HG03342 (cell line): Measurements from ENCODE around the gene LMF2.

Source experiments
- ATAC-seq: cut with Tn5 transposase; IDR thresholded peaks from one replicate; pipeline ENCODE4 v1.9.1; 2021; ENCODE audit warnings: mild to moderate bottlenecking, moderate library complexity; ENCODE audit not compliant: unreplicated experiment

LMF2 gene

DNA sequence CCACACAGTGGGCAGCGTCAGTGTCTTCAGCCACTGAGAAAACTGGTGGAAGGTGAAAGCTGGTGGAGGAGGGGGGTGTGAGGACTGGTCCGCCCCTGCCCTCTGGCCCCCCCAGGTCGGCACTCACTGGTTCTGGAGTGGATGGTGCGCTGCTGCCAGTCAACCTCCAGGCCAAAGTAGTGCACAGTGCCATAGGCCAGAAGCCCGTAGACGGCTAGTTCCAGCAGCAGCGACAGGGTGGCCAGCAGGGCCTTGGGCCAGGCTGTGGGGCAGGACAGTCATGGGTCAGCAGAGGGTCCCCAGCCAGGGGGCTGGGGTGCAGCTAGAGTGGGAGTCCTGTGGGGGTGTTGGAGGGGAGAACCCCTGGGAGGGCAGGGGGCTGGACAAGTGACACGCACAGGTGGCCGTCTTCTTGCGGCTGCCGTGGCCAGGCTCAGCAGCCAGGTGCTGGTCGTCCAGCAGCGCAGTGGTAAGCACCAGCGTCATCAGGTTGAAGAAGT is 2.2 kb downstream of the LMF2 start:
- no peak for ATAC-seq

DNA sequence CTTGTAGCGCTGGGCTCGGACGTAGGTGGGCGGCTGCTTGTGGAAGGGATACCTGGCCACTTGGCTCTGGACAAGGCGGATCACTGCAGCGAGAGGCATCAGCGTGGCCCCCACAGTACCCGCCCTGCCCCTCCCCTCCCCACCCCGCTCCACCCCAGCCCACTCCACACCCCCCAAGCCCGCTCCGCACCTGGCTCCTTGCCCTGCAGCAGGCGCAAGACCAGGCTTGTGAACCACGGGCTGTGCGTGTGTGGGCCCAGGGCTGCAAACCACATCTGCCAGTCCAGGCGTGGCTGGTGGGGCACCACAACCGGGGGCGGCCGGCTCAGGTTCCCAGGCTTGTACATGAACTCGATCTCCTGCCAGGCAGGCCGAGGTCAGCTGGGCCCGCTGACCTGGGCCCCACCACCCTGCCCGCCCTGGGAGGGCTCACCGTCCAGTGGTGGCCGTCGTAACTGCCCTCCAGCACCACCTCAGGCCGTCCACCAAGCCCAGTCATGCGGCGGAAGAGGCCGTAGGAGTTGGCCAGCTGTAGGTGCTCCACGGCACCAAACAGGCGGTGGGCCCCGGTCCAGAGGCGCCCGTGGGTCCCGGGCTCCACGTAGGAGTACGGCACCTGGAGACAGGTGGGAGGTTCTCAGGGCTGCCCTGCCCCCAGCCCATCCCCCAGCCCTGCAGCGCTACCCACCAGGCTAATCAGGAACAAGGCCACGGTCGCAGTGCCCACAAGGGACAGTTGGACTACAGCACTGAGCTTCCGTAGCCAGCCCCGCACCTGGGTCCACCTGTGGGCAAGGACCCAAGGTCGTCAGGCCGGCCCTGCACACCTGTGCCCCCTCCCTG is 2.9 kb downstream of the LMF2 start:
- ATAC-seq, result no peak

DNA sequence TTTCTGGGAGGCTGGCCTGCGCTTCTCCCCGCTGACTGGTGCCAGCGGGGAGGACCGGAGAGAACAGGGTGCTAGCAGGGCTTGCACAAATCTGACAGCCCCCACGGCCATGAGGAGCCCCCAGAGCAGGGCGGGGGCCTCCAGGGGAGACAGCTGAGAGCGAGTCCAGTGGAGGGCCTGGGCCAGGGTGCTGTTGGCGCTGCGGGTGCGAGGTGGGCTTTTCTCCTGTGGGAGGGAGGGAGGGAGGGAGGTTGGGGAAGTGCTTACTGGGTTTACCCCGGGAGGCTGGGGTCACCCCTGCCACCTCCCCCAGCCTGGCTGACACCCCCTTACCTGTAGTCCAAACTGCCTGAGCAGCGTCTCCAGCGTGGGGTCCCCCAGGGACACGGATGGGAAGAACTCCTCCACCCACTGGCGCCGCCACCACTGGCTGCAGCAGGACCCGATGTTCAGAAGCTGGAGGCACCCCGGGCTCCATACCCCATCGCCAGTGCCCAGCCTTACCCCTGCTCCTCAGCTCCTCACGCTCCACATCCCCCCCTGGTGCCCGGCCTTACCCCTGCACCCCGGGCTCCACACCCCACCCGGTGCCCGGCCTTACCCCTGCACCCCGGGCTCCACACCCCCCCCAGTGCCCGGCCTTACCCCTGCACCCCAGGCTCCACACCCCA is 3.9 kb downstream of the LMF2 start:
- no peak for ATAC-seq

DNA sequence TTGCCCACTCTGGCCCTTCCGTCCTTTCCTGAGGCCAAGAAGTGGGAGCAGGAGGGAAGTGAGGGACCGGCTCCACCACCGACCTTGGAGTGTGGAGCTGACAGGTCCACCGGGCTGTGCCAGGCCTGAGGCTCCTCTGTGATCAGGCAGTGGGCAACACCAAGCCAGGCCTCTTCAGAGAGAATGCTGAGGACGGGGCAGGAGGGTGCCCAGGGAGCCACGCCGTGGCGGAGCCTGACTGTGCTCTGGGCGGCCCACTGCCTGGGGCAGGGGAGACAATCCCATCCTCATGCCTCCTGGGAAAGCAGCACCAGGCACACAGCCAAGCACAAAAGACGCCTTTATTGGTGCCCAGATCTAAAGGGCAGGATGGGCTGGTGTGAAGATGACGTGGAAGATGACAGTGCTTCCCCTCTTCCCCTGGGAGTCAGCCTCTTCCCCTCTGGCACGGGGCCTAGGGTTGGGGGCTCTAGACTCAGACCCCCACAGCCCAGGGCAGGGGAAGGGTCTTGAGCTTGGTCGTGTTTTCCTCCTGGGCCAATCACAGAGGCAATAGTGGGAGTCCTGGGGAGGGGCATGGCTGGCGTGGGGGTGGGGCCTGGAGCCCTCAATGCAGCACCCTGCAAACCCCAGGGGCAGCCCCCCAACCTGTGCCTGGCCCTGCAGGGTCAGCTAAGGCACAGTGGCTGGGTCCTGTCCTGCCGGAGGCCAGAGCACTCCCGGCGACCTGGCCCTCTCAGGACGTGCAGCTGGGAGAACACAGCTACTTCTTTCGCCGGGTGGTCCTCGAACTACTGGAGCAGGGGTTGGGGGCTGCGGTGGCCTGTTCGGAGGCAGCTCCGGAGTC is 4.7 kb downstream of the LMF2 start:
- no peak for ATAC-seq

DNA sequence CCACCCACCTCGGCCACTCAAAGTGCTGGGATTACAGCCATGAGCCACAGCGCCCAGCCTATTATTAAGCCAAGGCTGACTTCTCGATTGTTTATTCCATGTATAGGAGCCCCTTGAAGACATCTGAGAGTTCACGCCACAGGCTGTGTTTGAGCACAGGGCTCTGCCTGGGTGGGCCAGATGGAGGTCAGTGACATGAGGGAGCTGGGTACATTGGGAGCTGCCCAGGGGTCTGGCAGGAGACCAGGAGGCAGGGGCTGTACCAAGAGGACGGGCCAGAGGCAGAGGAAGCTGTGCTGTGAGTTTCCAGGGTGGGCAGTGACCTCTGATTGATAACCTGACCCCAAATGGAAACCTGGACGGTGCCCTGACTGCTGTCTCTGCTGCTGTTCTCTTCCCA is 5.4 kb downstream of the LMF2 start:
- ATAC-seq, result no peak

DNA sequence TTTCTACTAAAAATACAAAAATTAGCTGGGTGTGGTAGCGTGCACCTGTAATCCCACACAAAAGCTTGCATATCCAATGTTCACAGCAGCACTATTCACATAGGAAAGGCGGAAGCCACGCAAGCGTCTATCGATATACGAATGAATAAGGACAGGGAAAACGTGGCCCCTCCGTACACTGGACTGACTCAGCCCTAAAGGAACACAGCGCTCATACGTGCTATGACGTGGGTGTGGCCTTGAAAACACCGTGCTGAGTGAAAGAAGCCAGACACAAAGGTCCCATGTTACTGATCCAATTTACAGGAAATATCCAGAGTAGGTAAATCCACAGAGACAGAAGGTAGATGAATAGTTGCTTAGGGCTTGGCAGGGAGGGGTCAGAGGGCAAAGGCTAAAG is 7.0 kb downstream of the LMF2 start:
- no peak for ATAC-seq

DNA sequence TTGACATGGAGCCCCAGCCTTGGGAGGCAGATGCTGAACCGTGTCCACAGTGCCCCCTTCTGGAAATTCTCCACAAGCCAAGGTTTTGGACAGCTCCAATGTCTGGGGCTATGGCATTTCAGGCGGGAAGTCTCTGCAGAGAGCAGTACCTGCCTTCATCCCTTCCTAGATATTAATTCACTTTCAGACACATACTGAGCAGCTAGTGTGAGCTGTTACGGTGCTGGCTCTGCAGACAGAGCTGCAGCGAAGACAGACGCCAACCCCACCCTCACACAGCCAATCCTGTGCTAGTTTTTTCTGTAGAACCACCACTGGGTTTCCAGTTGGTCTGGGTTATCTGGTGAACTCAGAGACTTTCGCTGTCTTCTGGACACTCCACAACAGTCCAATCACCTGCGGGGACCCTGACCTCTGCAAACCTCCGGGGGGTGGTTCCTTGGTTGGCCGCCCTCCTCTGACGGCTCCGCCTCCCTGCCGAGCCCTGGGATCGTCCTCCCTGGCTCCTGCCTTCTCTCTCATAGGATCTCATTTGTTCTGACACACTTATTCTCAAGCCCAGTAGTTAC is 9.1 kb downstream of the LMF2 start:
- no peak for ATAC-seq

DNA sequence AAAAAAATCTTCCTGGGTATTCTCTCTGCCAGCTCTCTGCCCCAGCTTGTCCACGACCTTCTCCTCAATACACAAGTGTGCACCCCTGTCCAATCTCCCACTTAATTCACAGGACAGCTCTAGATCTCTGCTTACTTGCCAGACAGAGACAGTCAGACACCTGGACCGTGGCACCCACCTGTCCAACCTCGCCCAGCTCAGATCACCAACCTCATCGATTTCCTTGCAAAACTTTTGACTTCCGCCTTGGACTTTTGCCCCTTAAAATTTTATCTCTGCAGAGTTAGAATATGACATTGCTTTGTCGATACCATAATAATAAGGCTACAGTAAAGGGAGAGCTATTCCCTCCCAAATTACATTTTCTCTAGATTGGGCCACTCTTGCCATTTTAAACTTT is 10.4 kb downstream of the LMF2 start:
- ATAC-seq, result no peak

DNA sequence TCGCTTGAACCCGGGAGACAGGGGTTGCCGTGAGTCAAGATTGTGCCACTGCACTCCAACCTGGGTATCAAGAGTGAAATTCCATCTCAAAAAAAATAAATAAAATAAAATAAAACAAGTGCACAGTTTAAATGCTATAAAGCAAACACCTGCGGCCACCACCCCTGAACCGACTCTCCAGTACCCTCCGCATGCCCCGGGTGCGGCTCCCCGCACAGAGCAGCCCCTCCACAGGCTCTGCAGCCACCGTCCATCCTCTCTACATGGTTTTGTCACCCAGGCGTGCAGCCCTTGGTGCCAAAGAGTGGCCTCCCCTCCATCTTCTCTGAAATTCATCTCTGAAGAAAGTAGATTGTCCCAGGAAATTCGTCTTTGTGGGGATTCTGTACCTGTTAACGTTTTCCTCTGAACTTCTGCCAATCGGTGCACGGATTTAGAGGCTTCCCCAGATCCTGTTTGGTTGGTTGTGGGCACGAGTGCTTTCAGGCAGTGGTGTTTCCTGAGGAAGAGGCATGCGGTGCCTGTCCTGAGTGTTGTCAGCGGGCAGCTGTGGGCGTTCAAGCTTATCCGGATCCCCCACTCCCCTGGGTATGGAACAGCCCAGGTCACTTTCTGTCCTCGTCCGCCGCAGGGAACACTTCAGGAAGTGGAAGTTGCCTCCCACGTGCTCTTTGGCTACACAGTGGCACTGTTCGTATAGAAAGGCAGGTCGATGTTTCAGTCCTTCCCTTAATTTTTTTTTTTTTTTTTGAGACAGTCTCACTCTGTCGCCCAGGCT is 16.8 kb downstream of the LMF2 start:
- no peak for ATAC-seq

DNA sequence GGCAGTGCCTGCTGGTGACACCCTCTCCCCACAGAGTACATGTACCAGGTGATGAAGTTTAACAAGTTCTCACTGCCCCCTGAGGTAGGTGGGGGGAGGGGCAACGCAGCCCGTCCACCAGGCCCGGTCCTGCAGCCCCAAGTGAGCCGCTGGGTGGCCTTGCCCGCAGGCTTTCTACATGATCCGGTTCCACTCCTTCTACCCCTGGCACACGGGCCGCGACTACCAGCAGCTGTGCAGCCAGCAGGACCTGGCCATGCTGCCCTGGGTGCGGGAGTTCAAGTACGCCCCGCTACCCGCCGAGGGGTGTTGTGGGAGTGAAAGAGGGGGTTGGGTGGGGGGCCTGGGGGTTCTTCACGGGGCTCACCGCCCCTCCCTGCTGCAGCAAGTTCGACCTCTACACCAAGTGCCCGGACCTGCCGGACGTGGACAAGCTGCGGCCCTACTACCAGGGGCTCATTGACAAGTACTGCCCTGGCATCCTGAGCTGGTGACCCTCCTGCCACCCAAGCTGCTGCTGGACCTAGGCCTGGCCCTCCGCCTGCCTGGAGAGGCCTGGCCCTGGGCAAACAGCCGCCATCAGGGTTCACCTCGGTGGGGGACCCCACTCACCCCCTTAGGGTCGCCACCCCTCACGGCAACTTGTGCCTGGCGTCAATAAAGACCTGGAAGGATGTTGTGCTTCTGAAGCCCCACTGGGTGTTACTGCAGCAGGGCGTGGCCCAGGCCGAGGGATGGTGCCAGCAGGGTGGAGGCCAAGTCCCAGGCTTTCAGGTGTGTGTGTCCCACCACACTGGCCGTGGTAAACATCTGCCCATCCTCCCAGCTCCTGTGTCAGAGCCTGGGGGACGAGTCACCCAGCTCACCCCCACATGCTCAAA is 17.9 kb downstream of the LMF2 start:
- no peak for ATAC-seq

DNA sequence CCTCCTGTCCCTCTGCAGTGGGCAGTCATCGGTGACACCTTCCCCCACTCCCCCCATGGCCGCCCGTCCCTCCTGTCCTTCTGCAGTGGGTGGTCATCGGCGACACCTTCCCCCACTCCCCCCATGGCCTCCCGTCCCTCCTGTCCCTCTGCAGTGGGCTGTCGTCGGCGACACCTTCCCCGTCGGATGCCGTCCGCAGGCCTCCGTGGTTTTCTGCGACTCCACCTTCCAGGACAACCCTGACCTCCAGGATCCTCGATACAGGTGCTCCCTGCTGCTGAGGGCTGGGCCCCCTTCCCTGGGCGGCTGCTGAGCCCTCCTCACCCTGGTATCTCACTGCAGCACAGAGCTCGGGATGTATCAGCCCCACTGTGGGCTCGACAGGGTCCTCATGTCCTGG is 18.6 kb downstream of the LMF2 start:
- ATAC-seq, result no peak

DNA sequence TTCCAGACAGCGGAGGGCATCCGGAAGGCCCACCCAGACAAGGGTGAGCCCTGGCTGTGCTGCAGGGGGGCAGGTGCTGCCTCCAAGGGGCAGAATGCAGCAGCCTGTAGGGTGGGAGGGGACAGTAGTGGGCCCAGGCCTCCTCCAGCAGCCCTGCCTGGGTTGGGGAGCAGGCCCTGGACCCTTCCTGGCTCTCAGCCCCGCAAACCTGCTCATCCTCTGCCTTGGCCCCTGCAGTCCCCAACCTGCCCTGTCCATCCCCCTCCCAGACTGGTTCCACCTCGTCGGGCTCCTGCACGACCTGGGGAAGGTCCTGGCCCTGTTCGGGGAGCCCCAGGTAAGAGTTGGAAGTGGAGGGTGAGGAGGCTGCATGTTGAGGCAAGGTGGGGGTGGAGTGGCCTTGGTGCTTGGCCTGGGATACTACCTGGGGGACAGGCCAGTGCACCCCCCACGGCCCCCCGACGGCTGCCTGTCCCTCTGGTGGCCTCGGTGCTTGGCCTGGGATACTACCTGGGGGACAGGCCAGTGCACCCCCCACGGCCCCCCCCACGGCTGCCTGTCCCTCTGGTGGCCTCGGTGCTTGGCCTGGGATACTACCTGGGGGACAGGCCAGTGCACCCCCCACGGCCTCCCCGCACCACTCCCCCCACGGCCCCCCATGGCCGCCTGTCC is 19.4 kb downstream of the LMF2 start:
- ATAC-seq, result no peak

DNA sequence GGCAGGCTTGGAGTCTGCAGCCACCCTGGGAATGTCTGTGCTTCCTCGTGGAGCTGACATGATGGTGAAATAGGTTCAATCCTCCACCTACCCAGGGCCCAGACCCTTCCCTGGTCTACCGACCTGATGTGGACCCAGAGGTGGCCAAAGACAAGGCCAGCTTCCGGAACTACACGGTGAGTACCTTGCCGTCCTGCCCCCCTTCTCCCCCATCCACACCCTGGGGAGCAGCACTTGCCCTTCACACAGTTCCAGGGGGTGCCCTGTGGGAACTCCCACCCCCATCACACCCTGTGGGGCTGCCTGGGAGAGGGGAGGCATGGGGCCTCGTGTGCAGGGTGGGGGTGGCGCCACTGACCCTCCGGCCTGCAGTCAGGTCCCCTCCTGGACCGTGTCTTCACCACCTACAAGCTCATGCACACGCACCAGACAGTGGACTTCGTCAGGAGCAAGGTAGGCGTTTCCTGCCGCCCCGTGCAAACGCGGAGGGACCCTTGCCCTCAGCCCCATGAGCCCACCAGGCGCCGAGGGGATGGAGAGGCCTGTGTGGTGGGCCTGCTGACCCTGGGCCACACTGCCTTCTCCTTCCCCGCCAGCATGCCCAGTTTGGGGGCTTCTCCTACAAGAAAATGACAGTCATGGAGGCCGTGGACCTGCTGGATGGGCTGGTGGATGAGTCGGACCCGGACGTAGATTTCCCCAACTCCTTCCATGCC is 20.1 kb downstream of the LMF2 start:
- no peak for ATAC-seq

DNA sequence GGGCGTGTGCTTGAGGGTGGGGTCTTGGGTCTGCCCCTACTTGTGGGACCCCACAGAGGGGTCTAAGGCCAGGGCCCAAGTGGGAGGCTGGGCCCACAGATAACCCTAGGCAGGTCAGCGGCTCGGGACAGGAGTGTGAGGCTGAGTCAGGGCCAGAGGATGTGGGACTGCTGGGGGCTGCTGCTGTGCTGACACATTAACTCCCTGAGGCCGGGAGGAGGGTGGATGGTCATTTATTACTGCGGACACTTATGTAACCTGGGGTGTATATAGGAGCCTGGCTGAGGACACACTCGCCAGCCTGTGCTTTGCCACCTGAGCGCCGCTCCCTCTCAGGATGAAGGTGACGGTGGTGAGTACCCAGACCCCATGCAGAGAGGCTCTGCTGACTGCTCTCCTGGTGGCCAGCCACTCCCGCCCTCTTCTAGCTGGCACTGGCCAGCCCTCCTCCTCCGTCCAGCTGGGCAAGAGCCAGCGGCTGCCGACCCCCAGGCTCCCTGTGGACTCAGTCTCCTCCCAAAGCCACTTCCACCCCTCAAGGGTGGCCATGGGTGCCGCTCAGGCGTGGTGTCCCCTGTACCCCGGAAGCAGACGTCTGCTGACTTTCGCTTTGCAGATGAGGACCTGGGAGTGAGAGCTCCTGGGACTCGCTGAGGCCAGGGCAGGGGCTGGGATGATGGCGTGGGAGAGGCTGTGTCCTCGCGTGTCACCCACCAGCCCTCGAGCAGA is 20.8 kb downstream of the LMF2 start, which contains the start of gene MIOX:
Gene MIOX, plus strand, starts transcription at position 299 of the 729 bp plus-strand sequence. Its CDS starts 39 bp downstream, at position 338.
- ATAC-seq, result no peak

DNA sequence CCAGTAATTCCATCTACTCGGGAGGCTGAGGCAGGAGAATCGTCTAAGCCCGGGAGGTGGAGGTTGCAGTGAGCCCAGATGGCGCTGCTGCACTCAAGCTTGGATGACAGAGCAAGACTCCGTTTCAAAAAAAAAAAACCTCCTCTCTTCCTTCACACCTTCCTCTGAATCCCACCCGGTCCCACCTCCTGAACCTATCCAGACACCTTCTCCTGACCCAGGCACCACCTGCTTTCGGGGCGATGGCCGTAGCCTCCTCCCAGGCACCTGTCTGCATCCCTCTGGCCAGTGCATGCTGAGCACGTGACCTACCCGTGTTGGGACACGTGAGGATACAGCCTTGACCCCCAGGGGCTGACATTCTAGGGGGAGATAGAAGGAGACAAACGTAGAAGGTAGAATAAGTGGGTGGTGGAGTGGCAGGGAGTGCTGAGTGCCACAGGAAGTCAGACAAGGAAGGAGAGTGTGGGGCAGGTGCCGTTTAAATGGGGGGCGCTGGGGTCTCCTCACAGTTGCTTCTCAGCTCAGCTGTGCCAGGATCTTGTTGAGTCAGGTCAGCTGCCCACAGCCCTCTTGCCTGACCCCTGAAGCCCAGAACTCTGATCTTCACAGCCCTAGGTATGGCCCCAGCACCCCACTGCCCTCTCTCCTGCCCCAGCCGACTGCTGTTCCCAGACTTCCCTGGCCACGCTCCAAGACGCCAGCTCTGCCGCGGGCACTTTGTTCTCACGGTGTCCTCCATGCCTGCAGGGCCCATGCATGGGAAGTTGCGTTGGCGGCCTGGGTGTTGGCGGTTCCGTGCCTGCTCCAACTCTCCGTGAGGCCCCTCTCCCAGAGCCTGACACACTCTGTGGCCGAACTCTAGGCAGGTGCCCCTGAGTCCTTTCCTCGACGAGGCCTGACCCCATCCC is 22.0 kb downstream of the LMF2 start:
- ATAC-seq, result no peak
